Spleen (tissue), 11 donors: Measurements from ENCODE around the gene DMD. TPM values are rescaled to one million over a fixed set of nuclear protein-coding genes. Genes with fewer than 3 reads are reported as not detected.

Source experiments
- DNase-seq: peaks from one replicate; pipeline ENCODE4 v3.0.0-alpha.2; 2020
- H3K27ac ChIP-seq, 8 donors: fragments of 200-600 bp; sonication (generic) in 7 of 8; 1 replicate in 4 of 8; 2 replicates in 4 of 8; pipeline versions ENCODE4 v1.5.0 to v1.8.0; 2016 to 2021; ENCODE audit warnings: inconsistent platforms in 4 of 8, mild to moderate bottlenecking in 4 of 8, moderate library complexity in 1 of 8
- H3K27me3 ChIP-seq, 7 donors: fragments of 200-600 bp; sonication (generic) in 6 of 7; replicated peaks in 1 of 7; 1 replicate in 4 of 7; 2 replicates in 3 of 7; pipeline versions ENCODE4 v1.5.0 to v1.8.0; 2016 to 2021; ENCODE audit warnings: inconsistent platforms in 3 of 7, mild to moderate bottlenecking in 1 of 7
- H3K36me3 ChIP-seq, 6 donors: fragments of 200-600 bp; sonication (generic) in 5 of 6; 1 replicate in 4 of 6; 2 replicates in 2 of 6; pipeline versions ENCODE4 v1.5.0 to v1.8.0; 2016 to 2021; ENCODE audit warnings: inconsistent platforms in 2 of 6
- H3K4me1 ChIP-seq, 6 donors: fragments of 200-600 bp; sonication (generic) in 5 of 6; 1 replicate in 3 of 6; 2 replicates in 3 of 6; pipeline versions ENCODE4 v1.5.0 to v1.8.0; 2016 to 2021; ENCODE audit warnings: inconsistent platforms in 3 of 6
- H3K4me3 ChIP-seq, 8 donors: fragments of 200-600 bp; sonication (generic) in 7 of 8; 1 replicate in 4 of 8; 2 replicates in 4 of 8; pipeline versions ENCODE4 v1.5.0 to v1.8.0; 2016 to 2021; ENCODE audit warnings: inconsistent platforms in 4 of 8, mild to moderate bottlenecking in 4 of 8, moderate library complexity in 2 of 8
- H3K9me3 ChIP-seq, 8 donors: fragments of 200-600 bp; sonication (generic) in 7 of 8; 1 replicate in 4 of 8; 2 replicates in 4 of 8; pipeline versions ENCODE4 v1.5.0 to v1.8.0; 2016 to 2021; ENCODE audit warnings: inconsistent platforms in 4 of 8
- POLR2A ChIP-seq, 3 donors: fragments of 450-650 bp; IDR thresholded peaks; one replicate each; pipeline ENCODE4 v1.5.1; 2017; ENCODE audit warnings: antibody characterized with exemption in 3 of 3, mild to moderate bottlenecking in 1 of 3
- POLR2AphosphoS5 ChIP-seq, 3 donors: sonication (generic); formaldehyde crosslinking; IDR thresholded peaks; one replicate each; pipeline ENCODE4 v1.5.1; 2017; ENCODE audit warnings: antibody characterized with exemption in 3 of 3
- WGBS, 5 donors: extraction: QIAGEN DNeasy Blood & Tissue Kit in 3 of 5; methylation state at CpG; one replicate each; pipeline versions ENCODE4 v1.1.5 to v1.1.7; 2013 to 2018; 5-methylcytosine and 5-hydroxymethylcytosine counted together
- intact Hi-C: fragments of 100-400 bp; cut with DNase I; formaldehyde crosslinking; loops from one replicate; pipeline ENCODE4 v1.15.0; 2023; ENCODE audit warnings: low total_unique reads
- polyA plus RNA-seq, 3 donors: library from polyadenylated mRNA; stranded (reverse); fragments of 200-250 nt; gene quantifications; one replicate each; pipeline ENCODE4 v1.2.1, GENCODE V29; 2013
- total RNA-seq, 7 donors: library from RNA; depleted of rRNA in 3 of 7; stranded (reverse); fragments of >200 nt in 3 of 7; fragmentation: NEBNext Ultra II Directional in 4 of 7; extraction: Animal tissue kit (Norgen Biotek cat#: 25700) in 4 of 7; gene quantifications; one replicate each; pipeline versions ENCODE4 v1.1.0 to v1.2.1, GENCODE V29; 2016 to 2021
- TF ChIP-seq, protein P1 (sequence below), 11 experiments: fragments of 200-600 bp in 7 of 11; fragments of 450-650 bp in 4 of 11; sonication (generic) in 4 of 11; IDR thresholded peaks in 8 of 11; conservative IDR thresholded peaks in 3 of 11; 1 replicate in 7 of 11; 2 replicates in 4 of 11; pipeline versions ENCODE4 v1.4.0 to v1.8.0; 2016 to 2021; ENCODE audit warnings: antibody characterized with exemption in 11 of 11, inconsistent platforms in 4 of 11, mild to moderate bottlenecking in 1 of 11
- donor health status: healthy with polysubstance abuse.
- donor health status: DM: no; HTN: no; CAD: no; lungs with moderate emphysema.
- donor health status: DM: no; HTN: no; CAD: no.
- donor health status: Bipolar disorder and iron deficiency.
- donor health status: healthy.
- donor health status: DM: no; HTN: no; CAD: no.
- donor health status: DM: yes; HTN: yes; CAD: no.

The DMD gene
- total and polyA plus RNA-seq, 10 donors, result 1.3 to 11.3 (median 4.4) TPM

- TF ChIP-seq POLR2AphosphoS5 (IDR thresholded peaks at IDR 0.05) (no peak), POLR2A (IDR thresholded peaks at IDR 0.05) (no peak)
- intact Hi-C loops, result no loop called here
- Histone ChIP-seq H3K4me1 (no peaks in the 10 kb centered on the region), H3K36me3 (no peaks in the 10 kb centered on the region), H3K27ac (no peak overlapping the region), H3K27me3 (no peaks in the 10 kb centered on the region), H3K4me3 (no peak overlapping the region), H3K9me3 (no peaks in the 10 kb centered on the region)
- no peak for DNase-seq
- whole genome bisulfite sequencing, 5 donors, result 18 to 30% (median 19%) methylated on average over 1 of the region's 1 CpG
Observed at GRCh38 chrX:33207056-33207455, 4.3 kb downstream of the DMD start.

DNA sequence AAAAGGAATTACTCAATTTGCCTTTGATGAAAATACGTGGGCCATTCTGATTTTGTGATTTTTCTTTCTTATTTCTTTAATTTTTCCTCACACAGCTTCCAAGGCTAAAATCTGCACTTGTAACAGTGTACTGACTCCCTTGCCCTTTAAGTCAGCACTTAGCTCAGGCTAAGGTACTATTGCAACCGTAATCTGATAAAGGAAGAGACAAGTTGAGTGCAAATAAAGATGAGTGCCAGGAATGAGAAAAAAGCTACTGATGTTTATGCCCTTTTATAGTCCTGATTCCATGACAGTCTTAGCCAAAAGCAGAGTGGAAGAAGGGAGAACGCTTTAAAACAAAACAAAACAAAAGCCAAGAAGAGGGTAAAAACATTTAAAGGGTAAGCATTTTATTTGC is 6.0 kb downstream of the DMD start:
- TF ChIP-seq POLR2AphosphoS5 (IDR thresholded peaks at IDR 0.05), result no peak
- TF ChIP-seq POLR2A (IDR thresholded peaks at IDR 0.05), result no peak
- TF ChIP-seq, protein P1, sequence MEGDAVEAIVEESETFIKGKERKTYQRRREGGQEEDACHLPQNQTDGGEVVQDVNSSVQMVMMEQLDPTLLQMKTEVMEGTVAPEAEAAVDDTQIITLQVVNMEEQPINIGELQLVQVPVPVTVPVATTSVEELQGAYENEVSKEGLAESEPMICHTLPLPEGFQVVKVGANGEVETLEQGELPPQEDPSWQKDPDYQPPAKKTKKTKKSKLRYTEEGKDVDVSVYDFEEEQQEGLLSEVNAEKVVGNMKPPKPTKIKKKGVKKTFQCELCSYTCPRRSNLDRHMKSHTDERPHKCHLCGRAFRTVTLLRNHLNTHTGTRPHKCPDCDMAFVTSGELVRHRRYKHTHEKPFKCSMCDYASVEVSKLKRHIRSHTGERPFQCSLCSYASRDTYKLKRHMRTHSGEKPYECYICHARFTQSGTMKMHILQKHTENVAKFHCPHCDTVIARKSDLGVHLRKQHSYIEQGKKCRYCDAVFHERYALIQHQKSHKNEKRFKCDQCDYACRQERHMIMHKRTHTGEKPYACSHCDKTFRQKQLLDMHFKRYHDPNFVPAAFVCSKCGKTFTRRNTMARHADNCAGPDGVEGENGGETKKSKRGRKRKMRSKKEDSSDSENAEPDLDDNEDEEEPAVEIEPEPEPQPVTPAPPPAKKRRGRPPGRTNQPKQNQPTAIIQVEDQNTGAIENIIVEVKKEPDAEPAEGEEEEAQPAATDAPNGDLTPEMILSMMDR (IDR thresholded peaks at IDR 0.05 in 8 of 11, conservative IDR thresholded peaks at IDR 0.05 in 3 of 11), result no peak
- WGBS, 5 donors, result 42 to 81% (median 66%) methylated on average over 3 of the region's 3 CpGs
- no peaks in the 10 kb centered on the region for H3K9me3 ChIP-seq
- H3K36me3 ChIP-seq, result no peaks in the 10 kb centered on the region
- H3K4me3 ChIP-seq, result no peak overlapping the region
- no peaks in the 10 kb centered on the region for H3K27me3 ChIP-seq
- no peak for DNase-seq
- no peaks in the 10 kb centered on the region for H3K4me1 ChIP-seq
- intact Hi-C loops, result no loop called here
- no peak overlapping the region for H3K27ac ChIP-seq

DNA sequence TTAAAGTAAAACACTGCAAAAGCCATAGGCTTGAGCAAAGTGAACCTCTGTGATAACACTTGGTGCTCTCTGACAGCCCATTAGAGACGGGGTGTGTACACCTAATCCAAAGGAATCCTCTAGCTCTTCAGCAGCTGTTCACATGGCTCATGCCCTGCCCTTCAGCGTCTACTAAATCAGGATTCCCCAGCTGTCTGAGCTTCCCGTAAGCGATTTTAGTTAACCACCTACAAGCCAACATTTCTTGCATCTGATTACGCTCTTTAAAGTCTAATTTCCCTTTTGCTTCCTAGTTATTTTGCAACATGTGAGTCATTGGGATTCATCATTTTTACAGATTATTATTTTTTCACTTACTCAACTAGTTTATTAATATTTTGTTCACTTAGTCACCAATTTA is 6.5 kb downstream of the DMD start:
- no peaks in the 10 kb centered on the region for H3K36me3 ChIP-seq
- intact Hi-C loops, result no loop called here
- no peak for DNase-seq
- WGBS, 5 donors, result 62 to 83% (median 75%) methylated on average over 5 of the region's 5 CpGs
- H3K9me3 ChIP-seq, result no peaks in the 10 kb centered on the region
- no peak overlapping the region for H3K4me3 ChIP-seq
- TF ChIP-seq POLR2AphosphoS5 (IDR thresholded peaks at IDR 0.05) (no peak), POLR2A (IDR thresholded peaks at IDR 0.05) (no peak)
- TF ChIP-seq, protein P1 (IDR thresholded peaks at IDR 0.05 in 8 of 11, conservative IDR thresholded peaks at IDR 0.05 in 3 of 11), result no peak
- no peaks in the 10 kb centered on the region for H3K4me1 ChIP-seq
- no peak overlapping the region for H3K27ac ChIP-seq
- no peaks in the 10 kb centered on the region for H3K27me3 ChIP-seq

- WGBS, 5 donors, result 64 to 77% (median 71%) methylated on average over 8 of the region's 8 CpGs
- no peak overlapping the region for H3K27ac ChIP-seq
- H3K36me3 ChIP-seq, result no peaks in the 10 kb centered on the region
- H3K9me3 ChIP-seq, result peaks cover 0 to 3% (median 0%) of the 10 kb centered on the region in 8 donors
- intact Hi-C loops, result no loop called here
- H3K27me3 ChIP-seq, result no peaks in the 10 kb centered on the region
- no peak for DNase-seq
- TF ChIP-seq, protein P1 (IDR thresholded peaks at IDR 0.05 in 8 of 11, conservative IDR thresholded peaks at IDR 0.05 in 3 of 11), result no peak
- no peak for TF ChIP-seq POLR2AphosphoS5 (IDR thresholded peaks at IDR 0.05)
- no peak overlapping the region for H3K4me3 ChIP-seq
- no peaks in the 10 kb centered on the region for H3K4me1 ChIP-seq
Observed at GRCh38 chrX:33198561-33199279, 12.6 kb downstream of the DMD start.
